ENCODE results near the gene GSG1.

The GSG1 gene

GRCh38 chr12:13101821-13102375 is 1.6 kb downstream of the GSG1 start:
- Mint-ChIP-seq H3K4me3 (peak overlapping the region; percentile 82 to 92), H3K27ac (peak overlapping the region; percentile 51 to 99), H3K9me3 (no peaks in the 10 kb centered on the region), H3K4me1 (peaks cover 62% of the 10 kb centered on the region), H3K27me3 (no peaks in the 10 kb centered on the region)
- DNase-seq, result no peak
- no peak for ATAC-seq

GRCh38 chr12:13100882-13101769 is 2.3 kb downstream of the GSG1 start:
- ATAC-seq (peak; percentile 94), DNase-seq (peak; percentile 86 to 92)
- no peaks in the 10 kb centered on the region for H3K9me3 Mint-ChIP-seq
- peaks cover 62% of the 10 kb centered on the region for H3K4me1 Mint-ChIP-seq
- no peaks in the 10 kb centered on the region for H3K27me3 Mint-ChIP-seq
- peak overlapping the region; percentile 82 to 92 for H3K4me3 Mint-ChIP-seq
- H3K27ac Mint-ChIP-seq, result peak overlapping the region; percentile 98 to 99

- no peaks in the 10 kb centered on the region for H3K9me3 Mint-ChIP-seq
- peak overlapping the region; percentile 55 to 99 for H3K27ac Mint-ChIP-seq
- ATAC-seq (no peak), DNase-seq (peak in 1 of 2 donors; percentile 19)
- H3K4me1 Mint-ChIP-seq, result peaks cover 62% of the 10 kb centered on the region
- peak overlapping the region; percentile 82 to 92 for H3K4me3 Mint-ChIP-seq
- H3K27me3 Mint-ChIP-seq, result no peaks in the 10 kb centered on the region
Observed at GRCh38 chr12:13100605-13100881, 2.9 kb downstream of the GSG1 start.

GRCh38 chr12:13099844-13100604 is 3.4 kb downstream of the GSG1 start:
- Mint-ChIP-seq H3K27me3 (no peaks in the 10 kb centered on the region), H3K9me3 (no peaks in the 10 kb centered on the region), H3K27ac (peak overlapping the region; percentile 22 to 99), H3K4me3 (peak overlapping the region; percentile 82 to 92), H3K4me1 (peaks cover 62% of the 10 kb centered on the region)
- ATAC-seq (no peak), DNase-seq (no peak)

- Mint-ChIP-seq H3K4me3 (peak overlapping the region; percentile 29 to 36), H3K4me1 (peaks cover 70% of the 10 kb centered on the region), H3K27ac (peak overlapping the region in 1 of 2 donors; percentile 63), H3K27me3 (no peaks in the 10 kb centered on the region), H3K9me3 (no peaks in the 10 kb centered on the region)
- no peak for ATAC-seq
- no peak for DNase-seq
Observed at GRCh38 chr12:13099066-13099843, 4.2 kb downstream of the GSG1 start.

GRCh38 chr12:13097491-13098011 is 5.9 kb downstream of the GSG1 start:
- ATAC-seq, result no peak
- Mint-ChIP-seq H3K27ac (peak overlapping the region in 1 of 2 donors; percentile 85), H3K4me3 (peak overlapping the region; percentile 61 to 63), H3K9me3 (no peaks in the 10 kb centered on the region), H3K27me3 (no peaks in the 10 kb centered on the region), H3K4me1 (peaks cover 62% of the 10 kb centered on the region)
- no peak for DNase-seq

- H3K4me3 Mint-ChIP-seq, result no peak overlapping the region
Observed at GRCh38 chr12:13095266-13095995, 8.0 kb downstream of the GSG1 start.

GRCh38 chr12:13094367-13094766 is 9.1 kb downstream of the GSG1 start:
- H3K27ac Mint-ChIP-seq, result no peak overlapping the region
- no peaks in the 10 kb centered on the region for H3K9me3 Mint-ChIP-seq
- no peak overlapping the region for H3K4me3 Mint-ChIP-seq
- DNase-seq (no peak), ATAC-seq (no peak)
- peaks cover 30% of the 10 kb centered on the region for H3K4me1 Mint-ChIP-seq
- no peaks in the 10 kb centered on the region for H3K27me3 Mint-ChIP-seq

More at GRCh38 chr12:13095266-13095995, 8.0 kb downstream of the GSG1 start:
- Mint-ChIP-seq H3K4me1 (peaks cover 41% of the 10 kb centered on the region), H3K27ac (no peak overlapping the region), H3K9me3 (no peaks in the 10 kb centered on the region), H3K27me3 (no peaks in the 10 kb centered on the region)
- ATAC-seq (no peak), DNase-seq (no peak)

GRCh38 chr12:13093848-13094220 is 9.6 kb downstream of the GSG1 start:
- H3K4me3 Mint-ChIP-seq, result no peak overlapping the region
- no peak overlapping the region for H3K27ac Mint-ChIP-seq
- ATAC-seq (no peak), DNase-seq (no peak)
- peaks cover 25% of the 10 kb centered on the region for H3K4me1 Mint-ChIP-seq
- no peaks in the 10 kb centered on the region for H3K9me3 Mint-ChIP-seq
- no peaks in the 10 kb centered on the region for H3K27me3 Mint-ChIP-seq

GRCh38 chr12:13093191-13093847 is 10.1 kb downstream of the GSG1 start:
- H3K9me3 Mint-ChIP-seq, result no peaks in the 10 kb centered on the region
- ATAC-seq, result no peak

GRCh38 chr12:13091832-13092231 is 11.6 kb downstream of the GSG1 start:
- no peaks in the 10 kb centered on the region for H3K27me3 Mint-ChIP-seq
- peaks cover 11% of the 10 kb centered on the region for H3K4me1 Mint-ChIP-seq
- no peaks in the 10 kb centered on the region for H3K9me3 Mint-ChIP-seq
- DNase-seq (no peak), ATAC-seq (no peak)
- H3K27ac Mint-ChIP-seq, result no peak overlapping the region
- H3K4me3 Mint-ChIP-seq, result no peak overlapping the region

More at GRCh38 chr12:13093191-13093847, 10.1 kb downstream of the GSG1 start:
- peaks cover 20% of the 10 kb centered on the region for H3K4me1 Mint-ChIP-seq
- no peak overlapping the region for H3K27ac Mint-ChIP-seq
- H3K4me3 Mint-ChIP-seq, result no peak overlapping the region
- no peaks in the 10 kb centered on the region for H3K27me3 Mint-ChIP-seq
- no peak for DNase-seq

- peaks cover 20% of the 10 kb centered on the region for H3K4me1 Mint-ChIP-seq
- no peak overlapping the region for H3K27ac Mint-ChIP-seq
- ATAC-seq (no peak), DNase-seq (no peak)
- H3K4me3 Mint-ChIP-seq, result no peak overlapping the region
- H3K9me3 Mint-ChIP-seq, result no peaks in the 10 kb centered on the region
- H3K27me3 Mint-ChIP-seq, result no peaks in the 10 kb centered on the region
Observed at GRCh38 chr12:13090054-13090453, 13.4 kb downstream of the GSG1 start.

GRCh38 chr12:13088496-13088895 is 15.0 kb downstream of the GSG1 start:
- Mint-ChIP-seq H3K27me3 (no peaks in the 10 kb centered on the region), H3K27ac (no peak overlapping the region), H3K9me3 (no peaks in the 10 kb centered on the region), H3K4me3 (no peak overlapping the region), H3K4me1 (peaks cover 12% of the 10 kb centered on the region)
- ATAC-seq (no peak), DNase-seq (no peak)

- Mint-ChIP-seq H3K4me3 (no peak overlapping the region), H3K27me3 (no peaks in the 10 kb centered on the region), H3K4me1 (peaks cover 12% of the 10 kb centered on the region), H3K27ac (no peak overlapping the region), H3K9me3 (no peaks in the 10 kb centered on the region)
- DNase-seq (no peak), ATAC-seq (no peak)
Observed at GRCh38 chr12:13087766-13088165, 15.7 kb downstream of the GSG1 start.
